Testis (tissue), 3 donors: Measurements from ENCODE around the gene GLI1. TPM values are rescaled to one million over a fixed set of nuclear protein-coding genes. Genes with fewer than 3 reads are reported as not detected.
"Not testable (repeated sequence)": the region's sequence is repeated elsewhere in the genome, so short reads cannot be mapped to it uniquely, and the experiment has no call there.

Experiments
- DNase-seq: peaks from one replicate; pipeline ENCODE4 v3.0.0-alpha.2; 2019
- H3K27ac ChIP-seq, 2 donors: fragments of 200-600 bp; sonication (generic); one replicate each; pipeline ENCODE4 v1.5.1; 2019
- H3K27me3 ChIP-seq: fragments of 200-600 bp; sonication (generic); one replicate; pipeline ENCODE4 v1.5.1; 2019
- H3K36me3 ChIP-seq: fragments of 200-600 bp; sonication (generic); one replicate; pipeline ENCODE4 v1.5.1; 2017; ENCODE audit warnings: low read depth; ENCODE audit errors: missing control alignments
- H3K4me1 ChIP-seq: fragments of 200-600 bp; sonication (generic); one replicate; pipeline ENCODE4 v1.5.1; 2019
- H3K4me3 ChIP-seq, 2 donors: fragments of 200-600 bp; sonication (generic); one replicate each; pipeline ENCODE4 v1.5.1; 2017 to 2019
- H3K9me3 ChIP-seq: fragments of 200-600 bp; sonication (generic); one replicate; pipeline ENCODE4 v1.5.1; 2017
- POLR2A ChIP-seq: fragments of 450-650 bp; IDR thresholded peaks from one replicate; pipeline ENCODE4 v1.6.1; 2017; ENCODE audit warnings: antibody characterized with exemption, mild to moderate bottlenecking, moderate library complexity
- WGBS, 2 donors: methylation state at CpG; one replicate each; pipeline ENCODE4 v1.1.5; 2018; 5-methylcytosine and 5-hydroxymethylcytosine counted together
- intact Hi-C: fragments of 100-400 bp; cut with DNase I; formaldehyde crosslinking; loops from one replicate; pipeline ENCODE4 v1.15.1; 2023; ENCODE audit warnings: low total_unique reads
- polyA plus RNA-seq: library from polyadenylated mRNA; stranded (reverse); fragments of 350-450 nt; fragmentation: Illumina TruSeq; extraction: RNeasy Lipid Tissue Mini Kit (QIAGEN cat#74804); gene quantifications from one replicate; pipeline ENCODE4 v1.2.3, GENCODE V29; 2014; ENCODE audit warnings: low read depth, low replicate concordance; ENCODE audit not compliant: insufficient read depth
- total RNA-seq, 2 donors: library from RNA; depleted of rRNA; stranded (reverse); fragments of >200 nt; gene quantifications; one replicate each; pipeline ENCODE4 v1.2.3, GENCODE V29; 2016
- TF ChIP-seq, protein P1 (sequence below), 3 experiments: fragments of 450-650 bp in 2 of 3; fragments of 200-600 bp in 1 of 3; sonication (generic) in 1 of 3; IDR thresholded peaks; one replicate each; pipeline ENCODE4 v1.5.1; 2016 to 2019; ENCODE audit warnings: antibody characterized with exemption in 3 of 3, mild to moderate bottlenecking in 2 of 3, moderate library complexity in 1 of 3

The GLI1 gene
- total and polyA plus RNA-seq, 3 donors from 2014 or later, result 8.3 to 18.0 (median 9.3) TPM

- Histone ChIP-seq H3K27ac (peak overlapping the region; percentile 66 to 68), H3K36me3 (no peaks in the 10 kb centered on the region), H3K4me1 (peaks cover 40% of the 10 kb centered on the region), H3K9me3 (no peaks in the 10 kb centered on the region), H3K27me3 (no peaks in the 10 kb centered on the region), H3K4me3 (no peak overlapping the region)
- intact Hi-C loops, result no loop called here
- 49 to 53% methylated on average over 9 of the region's 9 CpGs for WGBS, 2 donors
- no peak for TF ChIP-seq POLR2A
- TF ChIP-seq, protein P1, sequence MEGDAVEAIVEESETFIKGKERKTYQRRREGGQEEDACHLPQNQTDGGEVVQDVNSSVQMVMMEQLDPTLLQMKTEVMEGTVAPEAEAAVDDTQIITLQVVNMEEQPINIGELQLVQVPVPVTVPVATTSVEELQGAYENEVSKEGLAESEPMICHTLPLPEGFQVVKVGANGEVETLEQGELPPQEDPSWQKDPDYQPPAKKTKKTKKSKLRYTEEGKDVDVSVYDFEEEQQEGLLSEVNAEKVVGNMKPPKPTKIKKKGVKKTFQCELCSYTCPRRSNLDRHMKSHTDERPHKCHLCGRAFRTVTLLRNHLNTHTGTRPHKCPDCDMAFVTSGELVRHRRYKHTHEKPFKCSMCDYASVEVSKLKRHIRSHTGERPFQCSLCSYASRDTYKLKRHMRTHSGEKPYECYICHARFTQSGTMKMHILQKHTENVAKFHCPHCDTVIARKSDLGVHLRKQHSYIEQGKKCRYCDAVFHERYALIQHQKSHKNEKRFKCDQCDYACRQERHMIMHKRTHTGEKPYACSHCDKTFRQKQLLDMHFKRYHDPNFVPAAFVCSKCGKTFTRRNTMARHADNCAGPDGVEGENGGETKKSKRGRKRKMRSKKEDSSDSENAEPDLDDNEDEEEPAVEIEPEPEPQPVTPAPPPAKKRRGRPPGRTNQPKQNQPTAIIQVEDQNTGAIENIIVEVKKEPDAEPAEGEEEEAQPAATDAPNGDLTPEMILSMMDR (IDR thresholded peaks at IDR 0.05), result no peak
- DNase-seq, result peak; percentile 90
Observed at GRCh38 chr12:57418255-57418654, 41.3 kb upstream of the GLI1 start.

DNA sequence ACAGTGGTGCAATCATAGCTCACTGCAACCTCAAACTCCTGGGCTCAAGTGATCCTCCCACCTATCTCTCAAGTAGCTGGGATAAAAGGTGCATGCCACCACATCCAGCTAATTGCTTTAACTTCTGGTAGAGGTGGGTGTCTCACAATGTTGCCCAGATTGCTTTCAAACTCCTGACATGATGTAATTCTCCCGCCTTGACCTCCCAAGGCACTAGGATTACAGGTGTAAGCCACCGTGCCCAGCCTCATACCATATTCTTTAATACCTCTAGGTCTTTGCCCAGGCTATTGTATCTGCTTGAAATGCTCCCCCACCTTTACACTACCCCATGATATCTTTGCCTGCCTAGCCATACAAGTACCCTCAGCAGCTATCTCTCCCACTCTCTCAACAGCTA lies 40.1 kb upstream of the GLI1 start:
- DNase-seq, result no peak

GRCh38 chr12:57420482-57420881 lies 39.1 kb upstream of the GLI1 start:
- Histone ChIP-seq H3K4me3 (no peak overlapping the region), H3K36me3 (no peaks in the 10 kb centered on the region), H3K27ac (no peak overlapping the region), H3K9me3 (no peaks in the 10 kb centered on the region), H3K27me3 (no peaks in the 10 kb centered on the region), H3K4me1 (peaks cover 33% of the 10 kb centered on the region)
- DNase-seq, result no peak
- 93 to 97% methylated on average over 5 of the region's 5 CpGs for WGBS, 2 donors
- intact Hi-C loops, result no loop called here
- TF ChIP-seq POLR2A, result no peak
- TF ChIP-seq, protein P1 (IDR thresholded peaks at IDR 0.05), result no peak

More for the DNA sequence above, 40.1 kb upstream of the GLI1 start:
- intact Hi-C loops, result no loop called here
- Histone ChIP-seq H3K4me1 (peaks cover 40% of the 10 kb centered on the region), H3K9me3 (no peaks in the 10 kb centered on the region), H3K4me3 (no peak overlapping the region), H3K27me3 (no peaks in the 10 kb centered on the region), H3K27ac (peak overlapping the region; percentile 24 to 68), H3K36me3 (no peaks in the 10 kb centered on the region)
- 87 to 88% methylated on average over 2 of the region's 2 CpGs for WGBS, 2 donors
- TF ChIP-seq POLR2A, result no peak
- TF ChIP-seq, protein P1 (IDR thresholded peaks at IDR 0.05), result no peak

GRCh38 chr12:57426948-57427347 lies 32.6 kb upstream of the GLI1 start:
- 88 to 91% methylated on average over 10 of the region's 10 CpGs for WGBS, 2 donors
- H3K27ac ChIP-seq, H3K4me1 ChIP-seq, intact Hi-C loops, DNase-seq, H3K36me3 ChIP-seq, H3K4me3 ChIP-seq, H3K9me3 ChIP-seq, H3K27me3 ChIP-seq: not testable (repeated sequence)

DNA sequence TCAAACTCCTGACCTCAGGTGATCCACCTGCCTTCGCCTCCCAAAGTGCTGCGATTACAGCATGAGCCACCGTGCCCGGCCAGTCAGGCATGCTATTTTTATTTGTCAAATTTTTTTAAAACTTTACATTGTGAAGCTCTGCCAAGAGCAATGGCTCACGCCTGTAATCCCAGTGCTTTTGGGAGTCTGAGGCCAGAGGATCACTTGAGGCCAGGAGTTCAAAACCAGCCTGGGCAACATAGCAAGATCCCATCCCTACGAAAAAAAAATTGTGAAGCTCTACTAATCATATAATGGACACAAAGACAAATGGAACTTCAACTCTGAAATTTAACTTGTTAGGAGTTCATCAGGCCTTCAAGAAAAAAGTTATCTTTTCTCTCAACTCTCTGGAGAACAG lies 30.6 kb upstream of the GLI1 start:
- Histone ChIP-seq H3K27ac (peak overlapping the region; percentile 97 to 99), H3K9me3 (no peaks in the 10 kb centered on the region), H3K4me3 (no peak overlapping the region), H3K36me3 (no peaks in the 10 kb centered on the region), H3K4me1 (peaks cover 8% of the 10 kb centered on the region), H3K27me3 (no peaks in the 10 kb centered on the region)
- DNase-seq, result no peak
- TF ChIP-seq POLR2A, result no peak
- TF ChIP-seq, protein P1 (IDR thresholded peaks at IDR 0.05), result no peak
- WGBS, 2 donors, result 62 to 90% methylated on average over 6 of the region's 6 CpGs
- intact Hi-C loops, result no loop called here
